Kidney tubule cell (primary cell): Measurements from ENCODE around the gene PCTP.

Source experiments
- DNase-seq: peaks from one replicate; pipeline ENCODE4 v3.0.0-alpha.2; 2018; ENCODE audit warnings: low spot score

PCTP gene

DNA sequence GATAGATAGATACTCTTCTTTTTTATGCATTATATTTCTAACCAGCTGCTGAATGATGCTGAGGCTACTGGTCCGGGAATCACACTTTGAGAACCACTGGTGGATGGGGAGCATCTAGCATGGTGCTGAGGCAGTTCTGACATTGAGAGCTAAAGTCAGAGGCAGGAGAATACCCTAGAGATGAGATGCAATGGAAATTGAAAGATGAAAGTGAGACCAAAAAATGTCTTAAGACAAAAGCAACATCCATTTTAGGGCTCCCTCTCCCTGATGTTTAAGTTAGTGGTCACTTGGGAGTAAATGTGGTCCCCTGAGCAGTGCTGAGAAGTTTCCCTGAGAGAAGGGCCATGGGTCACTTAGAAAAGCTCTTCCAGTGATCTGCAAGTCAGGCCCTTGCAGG, 6.8 kb downstream of the PCTP start:
- DNase-seq, result no peak

GRCh38 chr17:55758171-55758570, 7.3 kb downstream of the PCTP start:
- DNase-seq, result no peak

- no peak for DNase-seq
Observed at GRCh38 chr17:55760643-55761355, 9.9 kb downstream of the PCTP start.

DNA sequence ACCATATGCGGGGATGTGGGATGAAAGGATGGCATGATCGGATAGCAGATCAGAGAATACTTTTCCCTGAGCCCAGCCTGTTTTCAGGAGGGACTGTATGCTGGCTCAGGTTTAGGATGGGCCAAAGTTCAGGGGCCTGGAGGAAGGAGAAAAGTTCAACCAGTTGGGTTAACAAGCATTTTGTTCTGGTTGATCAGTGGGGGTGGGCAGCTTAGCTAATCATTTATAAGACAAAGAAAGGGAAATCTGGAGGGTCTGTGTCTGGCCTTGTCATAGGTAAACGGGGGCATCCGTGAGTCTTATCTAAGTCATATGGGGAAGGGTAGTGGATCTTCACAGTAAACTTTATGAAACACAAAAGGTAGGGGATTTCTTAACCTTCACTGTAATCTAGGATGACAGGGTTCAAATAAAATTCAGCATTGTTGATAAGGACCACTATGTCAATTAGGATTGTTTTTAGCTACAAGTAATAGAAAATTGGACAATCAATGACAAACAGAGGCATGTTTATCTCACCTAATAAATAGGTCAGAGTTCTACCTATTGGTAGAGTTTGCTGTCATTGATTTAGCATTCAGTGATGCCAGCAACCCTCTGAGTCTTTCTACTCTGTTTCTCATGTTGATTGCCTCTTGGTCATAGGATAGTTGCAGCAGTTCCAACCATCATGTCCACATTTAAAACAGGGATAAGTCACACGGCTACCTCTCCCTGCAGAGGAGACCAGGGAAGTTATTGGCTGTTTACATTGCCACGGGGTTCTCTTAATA, 11.4 kb downstream of the PCTP start:
- no peak for DNase-seq

DNA sequence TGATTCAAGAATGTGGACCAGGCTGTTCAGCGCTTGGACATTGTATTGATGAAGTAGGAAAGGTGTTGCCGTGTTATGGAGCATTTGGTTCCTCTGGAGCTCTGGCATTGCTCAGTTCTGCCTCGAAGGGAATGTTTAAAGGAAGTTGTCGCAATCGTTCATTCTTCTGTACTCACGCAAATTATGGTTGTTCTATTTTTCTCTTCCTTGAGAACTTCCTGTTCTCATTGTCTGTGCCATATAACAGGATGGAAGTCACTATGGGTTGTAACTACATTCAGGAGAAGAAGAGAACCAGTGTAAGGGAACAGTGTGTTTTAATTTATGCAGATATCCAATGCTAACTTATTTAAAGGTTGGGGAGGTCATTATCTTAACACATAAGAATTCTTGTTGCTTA, 13.0 kb downstream of the PCTP start:
- DNase-seq, result no peak

DNA sequence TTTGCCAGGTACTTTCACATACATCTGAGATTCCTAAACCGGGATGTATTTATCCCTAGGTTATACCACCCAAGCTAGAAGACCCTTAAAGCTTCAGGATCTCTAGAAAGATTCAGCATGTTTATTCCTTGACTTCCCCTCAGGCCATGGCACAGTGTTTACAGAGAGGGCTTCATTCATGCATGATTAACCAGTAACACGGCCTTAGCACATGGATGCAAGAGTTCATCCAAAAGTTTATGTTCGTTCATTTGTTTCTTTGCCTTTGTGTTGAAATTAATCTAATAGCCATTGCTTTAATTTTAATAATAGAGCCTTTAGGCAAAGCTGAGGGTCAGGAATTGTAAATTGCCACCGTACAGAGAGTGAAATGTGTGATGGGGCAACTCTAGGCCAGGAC, 13.8 kb downstream of the PCTP start:
- DNase-seq, result no peak

GRCh38 chr17:55765472-55765871, 14.6 kb downstream of the PCTP start:
- DNase-seq, result no peak

DNA sequence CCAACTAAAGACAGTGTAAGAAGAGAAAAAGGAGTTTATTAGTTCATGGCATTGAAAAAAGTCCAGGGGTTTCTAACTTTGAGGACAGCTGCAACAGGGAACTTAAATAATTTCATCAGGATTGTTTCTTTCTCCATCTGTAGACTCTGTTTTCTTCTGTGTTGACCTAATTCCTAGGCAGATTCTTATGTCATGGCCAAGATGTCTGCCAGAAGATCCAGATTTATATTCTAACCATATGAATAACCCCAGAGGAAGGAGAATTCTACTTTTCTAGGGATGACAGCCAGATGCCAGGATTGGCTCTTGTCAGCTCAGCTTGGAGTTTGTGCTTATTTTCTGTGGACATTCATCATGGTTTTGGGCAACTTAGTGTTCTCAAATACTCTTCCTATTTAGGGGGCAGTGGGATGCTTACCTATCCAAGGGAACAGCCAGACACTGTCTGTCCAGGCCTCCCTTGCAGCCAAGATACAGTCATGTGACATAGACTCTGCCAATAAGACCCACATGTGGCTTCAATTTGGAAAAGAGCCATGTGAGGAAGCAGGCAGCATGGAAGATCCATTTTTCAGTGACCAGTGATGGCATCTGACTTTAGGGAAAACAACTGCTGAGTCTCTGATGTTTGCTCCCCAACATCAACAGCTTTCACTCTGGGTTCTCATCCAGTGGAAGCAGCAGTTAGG, 18.2 kb downstream of the PCTP start:
- no peak for DNase-seq

- DNase-seq, result peak; percentile 70
Observed at GRCh38 chr17:55769625-55770000, 18.8 kb downstream of the PCTP start.

DNA sequence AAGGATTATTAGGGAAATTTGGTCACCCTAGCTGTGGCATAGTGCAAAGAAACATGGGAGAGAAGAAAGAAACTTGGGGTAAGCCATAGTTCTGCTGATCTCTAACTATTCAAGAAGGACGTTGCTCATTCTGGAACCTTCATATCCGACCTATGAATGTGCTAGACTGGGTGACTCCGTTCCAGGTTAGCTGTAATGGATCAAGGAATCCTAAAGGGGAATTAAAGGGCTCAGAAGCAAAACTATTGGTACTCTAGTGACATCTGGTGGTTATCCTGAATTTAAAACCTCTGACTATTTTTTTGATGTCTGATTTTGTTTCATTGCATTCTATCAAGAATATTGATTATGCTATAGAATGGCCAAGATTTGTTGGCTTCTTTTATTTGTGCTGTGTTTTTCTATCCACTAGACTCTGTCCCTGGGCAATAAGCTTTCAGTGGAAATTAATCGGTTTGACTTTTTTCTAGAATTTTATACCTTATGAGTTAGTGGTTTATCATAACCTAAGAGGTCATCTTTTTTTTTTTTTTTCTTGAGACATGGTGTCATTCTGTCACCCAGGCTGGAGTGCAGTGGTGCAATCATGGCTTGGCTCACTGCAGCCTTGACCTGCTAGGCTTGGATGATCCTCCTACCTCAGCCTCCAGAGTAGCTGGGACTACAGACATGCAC, 19.5 kb downstream of the PCTP start:
- peak; percentile 63 for DNase-seq

- DNase-seq, result no peak
Observed at GRCh38 chr17:55772086-55772485, 21.2 kb downstream of the PCTP start.

GRCh38 chr17:55773671-55774070, 22.8 kb downstream of the PCTP start:
- no peak for DNase-seq

- peak; percentile 18 for DNase-seq
Observed at GRCh38 chr17:55774846-55775271, 24.0 kb downstream of the PCTP start.

DNA sequence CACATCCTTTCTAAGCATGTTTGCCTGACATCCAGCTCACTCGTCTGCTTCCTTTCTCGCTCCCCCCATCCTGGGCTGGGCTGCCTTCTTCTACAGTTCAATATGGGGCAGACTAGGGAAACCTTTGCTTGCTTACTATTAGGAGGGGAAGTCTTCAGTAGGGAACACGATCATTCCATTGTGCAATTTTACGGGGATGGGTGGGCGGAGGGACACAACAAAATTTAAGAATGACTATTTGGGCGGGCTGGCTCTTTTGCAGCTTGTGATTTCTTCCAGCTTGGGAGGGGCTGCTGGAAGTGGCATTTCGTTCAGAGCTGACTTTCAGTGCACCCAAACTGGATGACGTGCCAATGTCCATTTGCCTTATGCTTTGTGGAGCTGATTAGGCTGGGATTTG, 25.4 kb downstream of the PCTP start:
- DNase-seq, result no peak

- DNase-seq, result no peak
Observed at GRCh38 chr17:55777471-55777971, 26.7 kb downstream of the PCTP start.

- DNase-seq, result no peak
Observed at GRCh38 chr17:55778389-55779118, 27.7 kb downstream of the PCTP start.

DNA sequence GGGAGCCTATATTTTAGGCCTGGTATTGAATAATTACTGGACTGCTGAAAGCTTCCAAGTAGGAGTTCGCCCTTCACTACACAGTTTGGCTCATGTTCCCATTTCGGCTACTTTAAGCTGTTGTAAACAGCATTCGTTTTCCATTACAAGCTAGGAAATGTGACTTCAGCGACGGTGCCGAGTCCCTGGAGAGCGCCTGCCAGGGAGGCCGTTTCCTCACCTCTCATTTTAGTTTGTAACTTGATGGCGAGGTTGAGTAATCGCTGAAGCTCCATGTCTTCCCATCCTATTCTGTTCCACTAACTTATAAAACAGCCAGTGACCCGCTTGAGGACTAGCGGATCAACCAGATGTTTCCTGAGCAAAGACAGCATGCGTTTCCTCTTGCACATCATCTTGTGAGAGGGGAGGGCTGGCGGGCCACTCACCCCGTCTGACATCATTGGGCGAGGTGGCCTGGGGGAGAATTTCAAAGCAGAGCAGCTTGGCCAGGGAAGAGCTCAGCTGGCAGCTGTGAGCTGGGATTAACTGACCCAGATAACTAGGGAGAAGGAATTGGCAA, 32.9 kb downstream of the PCTP start:
- DNase-seq, result no peak

DNA sequence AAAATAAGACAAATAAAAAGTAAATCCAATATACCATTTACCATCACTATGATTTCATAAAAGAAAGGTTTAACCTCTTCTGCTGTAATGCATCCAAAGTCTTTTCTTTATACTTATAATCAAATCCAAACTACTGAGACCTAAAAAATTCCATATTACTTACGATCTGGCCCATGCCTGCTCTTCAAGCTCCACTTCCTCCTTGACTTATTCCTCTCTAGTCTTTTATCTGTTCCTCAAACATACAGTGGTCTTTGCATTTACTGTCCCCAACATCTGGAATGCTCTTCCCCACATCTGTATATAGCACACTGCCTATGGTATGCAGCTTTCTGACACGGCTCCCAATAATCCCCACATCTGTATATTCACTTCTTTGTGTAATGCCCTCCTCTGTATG, 33.8 kb downstream of the PCTP start:
- no peak for DNase-seq

- no peak for DNase-seq
Observed at GRCh38 chr17:55785181-55785580, 34.3 kb downstream of the PCTP start.

GRCh38 chr17:55793272-55793671, 42.4 kb downstream of the PCTP start:
- DNase-seq, result no peak

DNA sequence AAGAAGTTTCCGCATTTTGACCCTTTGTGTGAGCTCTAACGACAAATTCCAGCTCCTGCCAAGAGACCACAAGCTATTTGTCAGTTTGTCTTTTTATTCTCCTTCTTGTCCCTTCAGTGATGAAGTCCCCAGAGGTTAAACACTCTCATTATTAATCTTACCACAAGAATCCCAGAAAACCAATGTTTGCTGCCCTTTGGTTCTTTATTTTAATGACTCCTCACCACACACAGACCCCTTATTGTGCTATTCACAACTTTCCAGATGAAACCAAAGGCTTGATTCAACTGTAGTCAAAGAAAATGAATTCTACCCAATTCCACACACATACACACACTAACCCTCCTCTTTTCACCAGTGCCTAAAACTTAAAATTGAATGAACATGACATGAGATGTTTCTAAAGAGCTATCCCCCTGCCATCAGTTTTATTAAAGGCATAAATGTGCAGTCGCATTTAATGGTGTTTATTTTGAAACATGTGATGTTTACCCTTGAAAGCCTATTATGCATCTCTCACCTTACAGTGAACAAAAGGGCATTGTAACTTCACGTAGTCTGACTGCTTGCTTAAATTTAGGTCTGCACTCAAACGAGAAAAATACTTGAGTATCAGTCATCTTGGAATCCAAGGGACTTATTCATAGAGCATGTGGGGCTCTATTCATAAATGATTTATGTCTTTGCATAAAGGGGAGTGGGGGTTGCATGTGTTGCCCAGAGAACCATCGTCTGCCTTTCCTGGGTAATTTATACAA, 44.1 kb downstream of the PCTP start:
- DNase-seq, result no peak
